ENCODE data around the gene C1orf94.

The C1orf94 gene

GRCh38 chr1:34163792-34164731 is 12.6 kb upstream of the C1orf94 start:
- POLR2A ChIA-PET: no interaction called here
- CTCF ChIA-PET: interaction anchor here (0.9 to 2.4 kb wide), 10 partner anchors 8 to 531 kb away, joined by 3 to 29 read pairs (median 6); no protein-coding TSS in a partner anchor
- TF ChIP-seq, protein P1, sequence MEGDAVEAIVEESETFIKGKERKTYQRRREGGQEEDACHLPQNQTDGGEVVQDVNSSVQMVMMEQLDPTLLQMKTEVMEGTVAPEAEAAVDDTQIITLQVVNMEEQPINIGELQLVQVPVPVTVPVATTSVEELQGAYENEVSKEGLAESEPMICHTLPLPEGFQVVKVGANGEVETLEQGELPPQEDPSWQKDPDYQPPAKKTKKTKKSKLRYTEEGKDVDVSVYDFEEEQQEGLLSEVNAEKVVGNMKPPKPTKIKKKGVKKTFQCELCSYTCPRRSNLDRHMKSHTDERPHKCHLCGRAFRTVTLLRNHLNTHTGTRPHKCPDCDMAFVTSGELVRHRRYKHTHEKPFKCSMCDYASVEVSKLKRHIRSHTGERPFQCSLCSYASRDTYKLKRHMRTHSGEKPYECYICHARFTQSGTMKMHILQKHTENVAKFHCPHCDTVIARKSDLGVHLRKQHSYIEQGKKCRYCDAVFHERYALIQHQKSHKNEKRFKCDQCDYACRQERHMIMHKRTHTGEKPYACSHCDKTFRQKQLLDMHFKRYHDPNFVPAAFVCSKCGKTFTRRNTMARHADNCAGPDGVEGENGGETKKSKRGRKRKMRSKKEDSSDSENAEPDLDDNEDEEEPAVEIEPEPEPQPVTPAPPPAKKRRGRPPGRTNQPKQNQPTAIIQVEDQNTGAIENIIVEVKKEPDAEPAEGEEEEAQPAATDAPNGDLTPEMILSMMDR (IDR thresholded peaks at IDR 0.05; ENCODE audit: control extremely low read depth, extremely low read depth, low read depth, missing control alignments): no peak
- DNase-seq (ENCODE audit: extremely low spot score): peak; percentile 26

GRCh38 chr1:34164771-34165391 is 11.8 kb upstream of the C1orf94 start, which contains the start of gene CSMD2:
CSMD2 (minus strand) TSS chr1:34165230; CDS start chr1:34165097, 133 bp downstream.
- TF ChIP-seq, protein P1 (IDR thresholded peaks at IDR 0.05; ENCODE audit: control extremely low read depth, extremely low read depth, low read depth, missing control alignments): no peak
- DNase-seq (ENCODE audit: extremely low spot score): no peak
- CTCF ChIA-PET: no interaction called here
- POLR2A ChIA-PET: no interaction called here

DNA sequence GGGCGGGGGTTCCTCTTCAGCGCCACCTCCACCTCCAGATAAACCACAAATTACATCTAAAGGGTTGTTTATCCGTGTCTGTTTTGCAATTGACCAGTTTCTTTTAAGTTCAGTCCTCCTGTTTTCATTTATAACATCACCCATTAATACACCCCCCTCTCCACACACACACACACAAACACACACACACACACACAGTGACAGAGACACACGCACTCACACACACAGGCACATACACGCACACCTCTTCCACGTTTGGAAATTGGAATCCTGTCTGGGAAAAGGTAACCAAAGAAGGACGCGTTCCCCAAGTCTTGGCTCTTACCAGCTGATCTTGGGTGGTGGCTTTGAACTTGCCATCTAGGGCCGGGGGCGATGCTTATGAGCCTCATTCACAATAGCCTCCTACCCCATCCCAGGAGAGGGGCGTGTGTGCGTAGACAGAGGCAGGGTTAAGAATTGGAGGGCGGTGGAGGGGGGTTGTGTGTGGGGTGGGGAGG is 11.2 kb upstream of the C1orf94 start:
- ChIA-PET POLR2A (no interaction called here), CTCF (no interaction called here)
- DNase-seq (ENCODE audit: extremely low spot score): no peak
- TF ChIP-seq, protein P1 (IDR thresholded peaks at IDR 0.05; ENCODE audit: control extremely low read depth, extremely low read depth, low read depth, missing control alignments): no peak

- ChIA-PET CTCF (no interaction called here), POLR2A (no interaction called here)
- DNase-seq (ENCODE audit: extremely low spot score): no peak
- TF ChIP-seq, protein P1 (IDR thresholded peaks at IDR 0.05; ENCODE audit: control extremely low read depth, extremely low read depth, low read depth, missing control alignments): no peak
Measured at GRCh38 chr1:34166191-34166624, 10.5 kb upstream of the C1orf94 start.

DNA sequence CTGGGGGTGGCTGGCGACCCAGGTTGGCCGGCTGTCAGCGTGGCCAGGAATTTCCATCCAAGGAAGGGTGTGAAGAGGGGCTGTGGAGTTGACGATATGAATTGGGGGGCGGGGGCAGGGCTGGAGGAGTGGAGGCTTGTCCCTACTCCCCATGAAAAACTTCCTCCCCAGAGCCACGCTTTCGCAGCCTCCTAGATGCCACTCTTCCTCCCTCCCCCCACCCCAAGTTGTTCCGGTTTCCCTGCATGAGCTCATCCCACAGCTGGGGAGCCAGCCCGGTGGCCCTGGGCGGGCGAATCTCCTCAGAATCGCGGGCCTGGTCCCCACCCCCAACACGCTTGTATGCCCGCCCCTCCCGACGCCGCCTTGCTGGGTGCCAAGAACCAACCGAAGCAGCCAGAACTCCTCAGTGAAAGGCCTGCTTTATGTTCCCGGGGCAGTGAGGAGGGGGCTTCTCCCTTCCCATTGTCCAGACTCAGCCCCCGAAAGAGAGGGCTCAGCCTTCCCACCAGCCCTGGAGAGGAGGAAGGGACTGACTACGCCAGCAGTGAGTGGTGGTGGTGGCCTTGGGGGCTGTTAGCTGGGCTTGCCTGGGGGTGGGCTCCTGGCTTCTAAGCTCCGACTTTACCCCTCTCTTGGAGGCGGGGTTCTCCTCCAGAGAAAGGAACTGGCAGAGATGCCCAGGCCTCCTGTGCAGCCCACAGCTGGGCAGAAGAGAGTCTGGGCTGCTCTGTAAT is 9.9 kb upstream of the C1orf94 start:
- ChIA-PET POLR2A (no interaction called here), CTCF (no interaction called here)
- TF ChIP-seq, protein P1 (IDR thresholded peaks at IDR 0.05; ENCODE audit: control extremely low read depth, extremely low read depth, low read depth, missing control alignments): no peak
- no peak for DNase-seq (ENCODE audit: extremely low spot score)

- CTCF ChIA-PET: no interaction called here
- no peak for DNase-seq (ENCODE audit: extremely low spot score)
- POLR2A ChIA-PET: no interaction called here
- TF ChIP-seq, protein P1 (IDR thresholded peaks at IDR 0.05; ENCODE audit: control extremely low read depth, extremely low read depth, low read depth, missing control alignments): no peak
Measured at GRCh38 chr1:34167389-34167788, 9.3 kb upstream of the C1orf94 start.
